IPS-20b (cell line): ENCODE results near the gene LRCH4.
"Not testable (repeated sequence)": the region's sequence is repeated elsewhere in the genome, so short reads cannot be mapped to it uniquely, and the experiment has no call there.

Experiments used
- H3K27ac ChIP-seq: one replicate; pipeline ENCODE4 v1.5.1; 2013; ENCODE audit warnings: low read length
- H3K27me3 ChIP-seq: 2 replicates; pipeline ENCODE4 v1.6.1; 2013; ENCODE audit warnings: mild to moderate bottlenecking, low read length, inconsistent platforms; ENCODE audit not compliant: insufficient read depth
- H3K36me3 ChIP-seq: 2 replicates; pipeline ENCODE4 v1.6.1; 2013; ENCODE audit warnings: low read depth, mild to moderate bottlenecking, inconsistent platforms, low read length, moderate library complexity; ENCODE audit not compliant: insufficient read depth
- H3K4me1 ChIP-seq: 2 replicates; pipeline ENCODE4 v1.6.1; 2013; ENCODE audit warnings: mild to moderate bottlenecking, control low read depth, inconsistent platforms, low read length, moderate library complexity; ENCODE audit not compliant: insufficient read depth
- H3K4me3 ChIP-seq: 2 replicates; pipeline ENCODE4 v1.5.1; 2013; ENCODE audit warnings: mild to moderate bottlenecking, low read length, inconsistent platforms
- H3K9ac ChIP-seq: 2 replicates; pipeline ENCODE4 v1.6.1; 2013; ENCODE audit warnings: low read depth, mild to moderate bottlenecking, inconsistent platforms, low read length, moderate library complexity
- H3K9me3 ChIP-seq: 2 replicates; pipeline ENCODE4 v1.6.1; 2013; ENCODE audit warnings: mild to moderate bottlenecking, low read depth, low read length, inconsistent platforms; ENCODE audit not compliant: insufficient read depth

LRCH4 gene

DNA sequence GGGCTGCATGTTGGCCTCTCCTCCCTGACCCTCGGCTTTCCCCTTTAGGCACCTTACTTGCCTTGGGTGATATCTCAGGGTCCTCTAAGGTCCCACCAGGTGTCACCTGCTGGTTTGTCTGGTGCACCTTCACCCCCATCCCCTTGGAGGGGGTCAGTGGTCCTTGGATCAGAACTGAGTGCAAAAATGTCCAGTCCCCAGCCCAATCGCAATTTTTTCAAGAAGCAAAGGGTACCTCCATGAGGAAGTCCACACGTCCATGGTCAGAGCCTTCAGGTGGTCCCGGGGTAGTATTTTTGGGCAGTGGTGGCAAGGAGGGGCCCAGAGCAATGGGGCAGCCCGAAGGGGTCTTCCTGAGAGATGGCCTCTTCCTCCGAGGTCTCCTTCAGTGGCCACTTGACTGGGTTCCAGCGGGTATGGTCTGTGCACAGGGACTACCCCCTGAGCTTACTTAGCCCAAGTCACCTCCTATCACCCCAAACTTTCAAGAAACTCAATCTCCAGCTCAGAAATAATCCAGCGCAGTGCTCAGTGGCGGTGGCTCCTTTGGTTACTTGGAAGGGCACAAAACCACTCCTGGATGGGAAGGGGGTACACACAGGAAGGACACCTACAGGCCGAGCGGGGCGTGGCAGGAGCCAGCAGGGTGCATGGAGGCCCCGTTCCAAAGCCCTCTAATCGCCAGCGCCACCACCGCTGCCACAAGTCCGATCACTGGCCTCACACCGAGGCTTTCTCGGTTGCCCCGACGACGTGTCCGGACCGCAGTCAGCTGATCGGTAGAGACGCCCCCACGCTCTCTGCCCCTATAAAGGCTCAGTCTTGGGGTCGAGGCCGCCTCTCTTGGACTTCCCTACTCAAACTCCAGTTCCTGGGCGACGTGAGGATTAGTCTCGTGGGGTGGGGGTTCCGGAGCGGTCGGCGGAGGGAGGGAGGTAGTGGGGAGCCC is 16.8 kb downstream of the LRCH4 start:
- Histone ChIP-seq H3K9ac (peak overlapping the region; percentile 13; the same call in 1 of the 2 replicates), H3K4me3 (peak overlapping the region; percentile 61), H3K36me3 (no peaks in the 10 kb centered on the region), H3K9me3 (no peaks in the 10 kb centered on the region), H3K4me1 (peaks cover 10% of the 10 kb centered on the region), H3K27me3 (peaks cover 24% of the 10 kb centered on the region; the same call in 1 of the 2 replicates), H3K27ac (no peak overlapping the region)

- peaks cover 24% of the 10 kb centered on the region; the same call in 1 of the 2 replicates for H3K27me3 ChIP-seq
- no peak overlapping the region for H3K9ac ChIP-seq
Observed at GRCh38 chr7:100568176-100568895, 17.6 kb downstream of the LRCH4 start.

GRCh38 chr7:100567751-100568175 is 18.2 kb downstream of the LRCH4 start:
- Histone ChIP-seq H3K27me3 (peaks cover 24% of the 10 kb centered on the region; the same call in 1 of the 2 replicates), H3K27ac (no peak overlapping the region), H3K9ac (0 out of 2 replicates have a peak overlapping the region, but pooled peaks have one; percentile 8), H3K4me1 (peaks cover 10% of the 10 kb centered on the region), H3K36me3 (0 out of 2 replicates have a peak, but pooled peaks cover 3% of the 10 kb centered on the region), H3K9me3 (no peaks in the 10 kb centered on the region), H3K4me3 (no peak overlapping the region)

More at GRCh38 chr7:100568176-100568895, 17.6 kb downstream of the LRCH4 start:
- no peak overlapping the region for H3K27ac ChIP-seq
- H3K4me1 ChIP-seq: peaks cover 10% of the 10 kb centered on the region
- no peak overlapping the region for H3K4me3 ChIP-seq
- H3K36me3 ChIP-seq: no peaks in the 10 kb centered on the region
- no peaks in the 10 kb centered on the region for H3K9me3 ChIP-seq

- 0 out of 2 replicates have a peak overlapping the region, but pooled peaks have one; percentile 8 for H3K9ac ChIP-seq
- H3K27ac ChIP-seq: no peak overlapping the region
- H3K4me1 ChIP-seq: peaks cover 10% of the 10 kb centered on the region
Observed at GRCh38 chr7:100567031-100567730, 18.7 kb downstream of the LRCH4 start.

GRCh38 chr7:100566018-100566531 is 19.9 kb downstream of the LRCH4 start:
- Histone ChIP-seq H3K27me3 (peaks cover 15% of the 10 kb centered on the region; the same call in 1 of the 2 replicates), H3K27ac (no peak overlapping the region), H3K9ac (no peak overlapping the region), H3K36me3 (0 out of 2 replicates have a peak, but pooled peaks cover 3% of the 10 kb centered on the region), H3K4me1 (no peaks in the 10 kb centered on the region; the same call in 1 of the 2 replicates), H3K4me3 (no peak overlapping the region), H3K9me3 (no peaks in the 10 kb centered on the region)

More at GRCh38 chr7:100567031-100567730, 18.7 kb downstream of the LRCH4 start:
- H3K27me3 ChIP-seq: peaks cover 24% of the 10 kb centered on the region; the same call in 1 of the 2 replicates
- no peaks in the 10 kb centered on the region for H3K9me3 ChIP-seq
- H3K36me3 ChIP-seq: 0 out of 2 replicates have a peak, but pooled peaks cover 3% of the 10 kb centered on the region
- no peak overlapping the region for H3K4me3 ChIP-seq

GRCh38 chr7:100565133-100565571 is 20.8 kb downstream of the LRCH4 start:
- Histone ChIP-seq H3K27me3 (peaks cover 9% of the 10 kb centered on the region; the same call in 1 of the 2 replicates), H3K36me3 (0 out of 2 replicates have a peak, but pooled peaks cover 3% of the 10 kb centered on the region), H3K4me3 (no peak overlapping the region)

GRCh38 chr7:100564405-100564804 is 21.5 kb downstream of the LRCH4 start:
- H3K4me3 ChIP-seq, H3K4me1 ChIP-seq, H3K9ac ChIP-seq, H3K9me3 ChIP-seq, H3K27me3 ChIP-seq, H3K27ac ChIP-seq, H3K36me3 ChIP-seq: not testable (repeated sequence)

More at GRCh38 chr7:100565133-100565571, 20.8 kb downstream of the LRCH4 start:
- Histone ChIP-seq H3K27ac (no peak overlapping the region), H3K9ac (no peak overlapping the region), H3K9me3 (no peaks in the 10 kb centered on the region), H3K4me1 (no peaks in the 10 kb centered on the region)

- H3K9me3 ChIP-seq: no peaks in the 10 kb centered on the region
- H3K27me3 ChIP-seq: peaks cover 5% of the 10 kb centered on the region; the same call in 1 of the 2 replicates
- no peak overlapping the region for H3K4me3 ChIP-seq
- H3K9ac ChIP-seq: no peak overlapping the region
- H3K36me3 ChIP-seq: 0 out of 2 replicates have a peak, but pooled peaks cover 3% of the 10 kb centered on the region
- no peaks in the 10 kb centered on the region for H3K4me1 ChIP-seq
- no peak overlapping the region for H3K27ac ChIP-seq
Observed at GRCh38 chr7:100563809-100564400, 22.0 kb downstream of the LRCH4 start.

DNA sequence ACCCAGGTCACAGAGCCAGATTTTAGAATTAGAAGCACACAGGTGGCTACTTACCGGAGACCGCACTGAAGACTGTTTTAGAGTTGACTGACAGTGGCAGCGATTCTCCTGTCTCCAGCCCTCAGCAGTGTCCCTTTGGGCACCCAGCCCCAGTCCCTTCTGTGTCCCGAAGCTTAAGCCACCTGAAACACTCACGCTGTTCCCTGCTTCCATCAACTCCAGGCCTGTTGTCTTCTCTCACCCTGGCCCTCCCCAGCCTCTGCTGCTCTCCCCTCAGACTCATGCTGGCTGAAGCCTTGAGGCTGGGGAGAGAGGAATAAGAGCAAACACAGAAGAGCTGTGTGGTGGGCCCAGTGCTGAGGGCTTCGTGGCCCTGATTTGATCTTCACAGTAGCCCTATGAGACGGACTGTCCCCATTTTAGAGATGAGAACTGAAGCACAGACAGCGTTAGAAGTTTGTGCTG is 22.8 kb downstream of the LRCH4 start:
- no peaks in the 10 kb centered on the region for H3K4me1 ChIP-seq
- H3K9ac ChIP-seq: no peak overlapping the region

GRCh38 chr7:100562195-100563099 is 23.5 kb downstream of the LRCH4 start:
- no peak overlapping the region for H3K9ac ChIP-seq

More for the DNA sequence above, 22.8 kb downstream of the LRCH4 start:
- Histone ChIP-seq H3K4me3 (no peak overlapping the region), H3K27me3 (no peaks in the 10 kb centered on the region), H3K36me3 (0 out of 2 replicates have a peak, but pooled peaks cover 3% of the 10 kb centered on the region), H3K9me3 (no peaks in the 10 kb centered on the region), H3K27ac (no peak overlapping the region)

More at GRCh38 chr7:100562195-100563099, 23.5 kb downstream of the LRCH4 start:
- no peak overlapping the region for H3K27ac ChIP-seq
- H3K36me3 ChIP-seq: 0 out of 2 replicates have a peak, but pooled peaks cover 3% of the 10 kb centered on the region
- H3K4me1 ChIP-seq: no peaks in the 10 kb centered on the region
- no peak overlapping the region for H3K4me3 ChIP-seq
- no peaks in the 10 kb centered on the region for H3K27me3 ChIP-seq
- no peaks in the 10 kb centered on the region for H3K9me3 ChIP-seq
